HepG2 (cell line): ENCODE measurements around the gene GPR152. TPM values are rescaled to one million over a fixed set of nuclear protein-coding genes. Genes with fewer than 3 reads are reported as not detected.
A peak's percentile ranks its signal among the peaks of the same experiment; 100 is the strongest.

ENCODE experiments used
- ATAC-seq: fragments of 200-7000 bp; cut with Tn5 transposase; 3 replicates; pipeline ENCODE4 v1.9.1; 2020; ENCODE audit warnings: mild to moderate bottlenecking, moderate library complexity
- BruUV-seq: library from RNA; stranded (reverse); fragments of 400-500 nt; replicated peaks from 2 replicates; lab custom pipeline; 2021; lab: Mats Ljungman, UMichigan
- CTCF ChIA-PET: fragments of 300-600 bp; formaldehyde crosslinking; extraction: SDS; loops from one replicate; lab custom pipeline; 2021; ENCODE audit warnings: low total read pairs, inconsistent platforms, low intra/inter-chr PET ratio; lab: Yijun Ruan, JAX
- POLR2A ChIA-PET: fragments of 350-600 bp; sonication (Branson Sonifier 250); formaldehyde crosslinking; loops from one replicate; lab custom pipeline; 2020; ENCODE audit warnings: antibody characterized with exemption, inconsistent platforms; lab: Yijun Ruan, JAX
- DNase-seq: peaks from one replicate; pipeline ENCODE4 v3.0.0-alpha.2; 2015; ENCODE audit warnings: low spot score
- FAIRE-seq: peaks from 3 replicates; lab custom pipeline; 2011; peaks lifted over from hg19 to GRCh38; lab: Jason Lieb, UNC
- H2AFZ ChIP-seq: one replicate; pipeline ENCODE4 v1.6.1; 2011; ENCODE audit warnings: low read length, inconsistent platforms
- H3K27ac ChIP-seq: fragments of 300-600 bp; 3 replicates; pipeline ENCODE4 v1.8.0; 2011; ENCODE audit warnings: mixed run types, mild to moderate bottlenecking, mixed read lengths, low read length, inconsistent platforms; ENCODE audit not compliant: insufficient read depth; ENCODE audit errors: extremely low read length
- H3K27me3 ChIP-seq, 2 experiments: fragments of 200-600 bp in 1 of 2; 2 replicates in 1 of 2; 3 replicates in 1 of 2; pipeline versions ENCODE4 v1.6.0 to v1.8.0; 2011; ENCODE audit warnings: low read length in 2 of 2, mild to moderate bottlenecking in 2 of 2, moderate library complexity in 2 of 2, inconsistent platforms in 1 of 2; ENCODE audit not compliant: insufficient read depth in 2 of 2, control insufficient read depth in 1 of 2
- H3K36me3 ChIP-seq, 2 experiments: fragments of 200-600 bp in 1 of 2; replicated peaks in 1 of 2; 2 replicates in 1 of 2; 3 replicates in 1 of 2; pipeline versions ENCODE4 v1.5.1 to v1.8.0; 2011; ENCODE audit warnings: low read length in 2 of 2, inconsistent platforms in 1 of 2; ENCODE audit not compliant: insufficient read depth in 2 of 2, control insufficient read depth in 1 of 2
- H3K4me1 ChIP-seq: 2 replicates; pipeline ENCODE4 v1.5.1; 2012; ENCODE audit warnings: low read length, inconsistent platforms; ENCODE audit not compliant: insufficient read depth
- H3K4me2 ChIP-seq: 2 replicates; pipeline ENCODE4 v1.6.0; 2011; ENCODE audit warnings: low read depth, low read length, inconsistent platforms
- H3K4me3 ChIP-seq, 3 experiments: fragments of 200-600 bp in 1 of 3; sonication (generic), shearing (Covaris generic) in 1 of 3; replicated peaks in 1 of 3; 2 replicates each; pipeline ENCODE4 v1.5.1; 2011 to 2016; ENCODE audit warnings: low read length in 3 of 3, inconsistent platforms in 2 of 3, low read depth in 2 of 3, mild to moderate bottlenecking in 2 of 3, control low read depth in 1 of 3, mixed read lengths in 1 of 3; ENCODE audit not compliant: insufficient read depth in 1 of 3
- H3K79me2 ChIP-seq: one replicate; pipeline ENCODE4 v1.6.1; 2011; ENCODE audit warnings: low read length, inconsistent platforms; ENCODE audit not compliant: insufficient read depth
- H3K9ac ChIP-seq: 2 replicates; pipeline ENCODE4 v1.6.0; 2011; ENCODE audit warnings: mild to moderate bottlenecking, low read depth, low read length, inconsistent platforms; ENCODE audit not compliant: insufficient read depth
- H3K9me3 ChIP-seq: 2 replicates; pipeline ENCODE4 v1.5.1; 2012; ENCODE audit warnings: mild to moderate bottlenecking, low read length
- H4K20me1 ChIP-seq: 2 replicates; pipeline ENCODE4 v1.6.0; 2011; ENCODE audit warnings: inconsistent platforms, mild to moderate bottlenecking, low read length, moderate library complexity; ENCODE audit not compliant: insufficient read depth
- AGO1 ChIP-seq: fragments of 200-400 bp; formaldehyde crosslinking; IDR thresholded peaks from 2 replicates; pipeline ENCODE4 v1.6.1; 2017; ENCODE audit warnings: mild to moderate bottlenecking, low read depth, low read length, moderate library complexity; ENCODE audit not compliant: poor library complexity, severe bottlenecking
- AGO2 ChIP-seq: fragments of 200-400 bp; formaldehyde crosslinking; optimal IDR thresholded peaks from 2 replicates; pipeline ENCODE3; 2017; ENCODE audit warnings: mild to moderate bottlenecking, low read depth, low read length, moderate library complexity
- NCOA1 ChIP-seq: sonication (generic); formaldehyde crosslinking; IDR thresholded peaks from 2 replicates; pipeline ENCODE4 v1.9.0; 2021; ENCODE audit warnings: missing genetic modification reagents
- NFATC3 ChIP-seq: sonication (generic); formaldehyde crosslinking; IDR thresholded peaks from 2 replicates; pipeline ENCODE4 v1.5.1; 2020; ENCODE audit warnings: mild to moderate bottlenecking, missing genetic modification reagents
- RBFOX2 ChIP-seq: fragments of 200-400 bp; formaldehyde crosslinking; IDR thresholded peaks from 2 replicates; pipeline ENCODE4 v1.6.1; 2017; ENCODE audit warnings: low read depth, mild to moderate bottlenecking, low read length
- TBL1XR1 ChIP-seq: fragments of 150-350 bp; IDR thresholded peaks from 2 replicates; pipeline ENCODE4 v1.6.1; 2014; ENCODE audit warnings: borderline replicate concordance, low read length; ENCODE audit not compliant: partially characterized antibody
- ZNF768 ChIP-seq: sonication (generic); formaldehyde crosslinking; IDR thresholded peaks from 2 replicates; pipeline ENCODE4 v1.4.0; 2020; ENCODE audit warnings: missing genetic modification reagents
- WGBS: methylation state at CpG from one replicate; pipeline ENCODE4 v1.1.6; 2017; ENCODE audit warnings: low lambda C conversion rate; 5-methylcytosine and 5-hydroxymethylcytosine counted together
- in situ Hi-C: cut with HindIII; loops from 2 replicates; pipeline ENCODE4 v1.10.0; 2017; ENCODE audit warnings: low pct_unique_long_range_greater_than_20kb; ENCODE audit not compliant: extremely low pct_ligation_motif_present
- intact Hi-C: fragments of 100-400 bp; cut with micrococcal nuclease; formaldehyde crosslinking; loops from one replicate; pipeline ENCODE4 v1.10.0; 2022; ENCODE audit not compliant: unreplicated experiment
- polyA plus RNA-seq, 8 experiments: library from polyadenylated mRNA; depleted of rRNA in 3 of 8; stranded (reverse) in 7 of 8; unstranded in 1 of 8; fragments of >200 nt; fragmentation: Illumina TruSeq in 4 of 8; extraction: Trizol in 4 of 8; gene quantifications; 2 replicates each; pipeline versions ENCODE4 v1.2.1 to v1.2.3, GENCODE V29; 2011 to 2016; ENCODE audit warnings: low read depth in 4 of 8, missing spikeins in 1 of 8, mixed read lengths in 1 of 8; ENCODE audit not compliant: insufficient read depth in 1 of 8
- total RNA-seq, 5 experiments: library from RNA; depleted of rRNA; stranded (reverse); fragments of >200 nt; fragmentation: Illumina TruSeq; extraction: Trizol; gene quantifications; 2 replicates each; pipeline ENCODE4 v1.2.3, GENCODE V29; 2016; ENCODE audit warnings: low read depth in 1 of 5
- TF ChIP-seq, protein P1 (sequence below): sonication (generic); formaldehyde crosslinking; IDR thresholded peaks from 2 replicates; pipeline ENCODE4 v1.4.0; 2020; ENCODE audit warnings: missing genetic modification reagents, borderline replicate concordance
- TF ChIP-seq, protein P2 (sequence below): sonication (generic); formaldehyde crosslinking; IDR thresholded peaks from 2 replicates; pipeline ENCODE4 v1.4.0; 2020; ENCODE audit warnings: missing genetic modification reagents

GPR152 gene
- total and polyA plus RNA-seq, 2 of the 13 experiments (the other 11 are each of a cell fraction or from before 2014, with no cell fraction given): not detected

DNA sequence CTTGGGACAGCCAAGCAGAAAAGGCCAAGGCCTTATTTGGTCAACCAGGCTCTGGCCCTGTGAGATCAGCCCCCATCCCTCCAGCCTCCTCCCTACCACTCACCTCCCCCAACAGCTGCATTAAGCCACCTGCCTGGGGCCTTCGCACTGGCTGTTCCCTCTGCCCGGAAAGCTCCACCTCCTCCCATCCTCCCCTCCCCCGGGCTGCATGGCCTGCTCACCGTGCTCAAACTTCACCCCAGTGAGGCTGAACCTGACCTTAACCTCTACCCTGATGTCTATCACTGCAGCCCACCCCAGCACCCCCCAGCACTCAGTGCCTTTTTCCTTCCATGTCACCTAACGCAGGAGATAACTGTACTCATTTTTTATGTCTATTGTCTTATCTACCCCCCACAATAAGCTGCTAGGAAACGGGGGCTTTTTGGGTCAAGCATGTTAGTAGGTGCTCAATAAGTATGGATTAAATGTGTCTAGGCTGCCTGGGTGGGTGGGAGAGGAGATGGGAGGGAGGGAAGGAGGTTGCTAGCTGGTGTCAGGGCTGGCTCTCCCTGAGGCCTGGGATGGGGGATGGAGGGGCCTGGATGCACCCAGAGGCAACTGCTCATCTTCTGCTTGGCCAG is 16.0 kb downstream of the GPR152 start:
- Histone ChIP-seq H3K4me2 (no peak overlapping the region), H3K79me2 (no peaks in the 10 kb centered on the region), H3K9ac (no peak overlapping the region), H2AFZ (no peak overlapping the region), H3K36me3 (peaks cover 18 to 28% of the 10 kb centered on the region in 2 experiments; a peak in 4 of 5 replicates), H3K4me1 (no peaks in the 10 kb centered on the region), H3K9me3 (no peaks in the 10 kb centered on the region), H3K27me3 (no peaks in the 10 kb centered on the region), H4K20me1 (no peaks in the 10 kb centered on the region), H3K27ac (no peak overlapping the region), H3K4me3 (no peak overlapping the region)
- in situ Hi-C loops (no loop called here), intact Hi-C loops (no loop called here)
- ATAC-seq (no peak), FAIRE-seq (no peak), DNase-seq (no peak)
- POLR2A ChIA-PET: interaction anchor here (1.4 to 1.6 kb wide), 2 partner anchors 8 to 32 kb away, joined by 3 to 4 read pairs; partner anchors contain the start of gene RPS6KB2
- BruUV-seq: no TSS peak
- 72% methylated on average over 6 of the region's 6 CpGs for WGBS
- CTCF ChIA-PET: no interaction called here
- TF ChIP-seq NCOA1 (CRISPR knock-in tag): no peak
- TF ChIP-seq, protein P1, sequence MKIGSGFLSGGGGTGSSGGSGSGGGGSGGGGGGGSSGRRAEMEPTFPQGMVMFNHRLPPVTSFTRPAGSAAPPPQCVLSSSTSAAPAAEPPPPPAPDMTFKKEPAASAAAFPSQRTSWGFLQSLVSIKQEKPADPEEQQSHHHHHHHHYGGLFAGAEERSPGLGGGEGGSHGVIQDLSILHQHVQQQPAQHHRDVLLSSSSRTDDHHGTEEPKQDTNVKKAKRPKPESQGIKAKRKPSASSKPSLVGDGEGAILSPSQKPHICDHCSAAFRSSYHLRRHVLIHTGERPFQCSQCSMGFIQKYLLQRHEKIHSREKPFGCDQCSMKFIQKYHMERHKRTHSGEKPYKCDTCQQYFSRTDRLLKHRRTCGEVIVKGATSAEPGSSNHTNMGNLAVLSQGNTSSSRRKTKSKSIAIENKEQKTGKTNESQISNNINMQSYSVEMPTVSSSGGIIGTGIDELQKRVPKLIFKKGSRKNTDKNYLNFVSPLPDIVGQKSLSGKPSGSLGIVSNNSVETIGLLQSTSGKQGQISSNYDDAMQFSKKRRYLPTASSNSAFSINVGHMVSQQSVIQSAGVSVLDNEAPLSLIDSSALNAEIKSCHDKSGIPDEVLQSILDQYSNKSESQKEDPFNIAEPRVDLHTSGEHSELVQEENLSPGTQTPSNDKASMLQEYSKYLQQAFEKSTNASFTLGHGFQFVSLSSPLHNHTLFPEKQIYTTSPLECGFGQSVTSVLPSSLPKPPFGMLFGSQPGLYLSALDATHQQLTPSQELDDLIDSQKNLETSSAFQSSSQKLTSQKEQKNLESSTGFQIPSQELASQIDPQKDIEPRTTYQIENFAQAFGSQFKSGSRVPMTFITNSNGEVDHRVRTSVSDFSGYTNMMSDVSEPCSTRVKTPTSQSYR (CRISPR knock-in tag): peak; percentile 37; the same call in 1 of the 2 replicates

DNA sequence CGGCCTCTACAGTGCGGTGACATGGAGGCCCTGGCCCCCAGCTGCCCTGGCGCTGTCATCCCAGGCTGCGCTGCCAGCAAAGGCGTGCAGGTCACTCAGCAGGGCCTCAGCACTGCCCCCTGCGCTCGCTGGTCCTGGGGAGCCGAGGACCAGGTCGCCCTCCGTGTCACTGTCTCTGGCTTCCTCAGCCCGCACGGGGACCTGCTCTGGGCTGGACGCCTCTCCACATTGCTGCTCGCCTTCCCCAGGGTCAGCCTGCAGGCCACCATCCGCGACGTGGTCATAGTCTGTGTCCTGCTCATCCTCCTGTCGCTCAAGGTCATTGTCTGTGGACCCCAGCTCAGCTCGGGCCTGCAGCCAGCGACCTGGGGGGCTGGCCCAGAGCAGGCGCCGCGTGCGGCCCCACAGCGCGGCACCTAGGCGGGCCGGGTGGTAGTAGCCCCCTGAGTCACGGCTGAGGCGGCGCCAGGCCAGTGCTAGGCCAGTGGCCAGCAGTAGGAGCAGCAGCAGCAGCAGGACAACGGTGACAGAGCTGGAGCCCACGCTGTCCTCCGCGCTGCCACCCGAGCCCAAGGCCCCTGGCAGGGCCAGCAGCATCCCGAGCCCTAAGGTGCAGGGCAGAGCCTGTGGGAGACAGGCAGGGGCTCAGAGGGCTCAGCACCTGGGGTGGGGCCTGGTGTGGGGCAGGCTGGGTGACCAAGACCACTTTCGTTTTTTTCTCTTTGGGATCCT is 16.6 kb downstream of the GPR152 start:
- in situ Hi-C loops: no loop called here
- no peaks in the 10 kb centered on the region for H3K27me3 ChIP-seq
- no TSS peak for BruUV-seq
- peak; percentile 88 for TF ChIP-seq AGO2
- peak; percentile 71 for TF ChIP-seq RBFOX2
- 0 out of 2 replicates have a peak, but pooled peaks have one; percentile 25 for TF ChIP-seq ZNF768 (CRISPR knock-in tag)
- no peak for TF ChIP-seq NFATC3 (CRISPR knock-in tag)
- TF ChIP-seq, protein P2, sequence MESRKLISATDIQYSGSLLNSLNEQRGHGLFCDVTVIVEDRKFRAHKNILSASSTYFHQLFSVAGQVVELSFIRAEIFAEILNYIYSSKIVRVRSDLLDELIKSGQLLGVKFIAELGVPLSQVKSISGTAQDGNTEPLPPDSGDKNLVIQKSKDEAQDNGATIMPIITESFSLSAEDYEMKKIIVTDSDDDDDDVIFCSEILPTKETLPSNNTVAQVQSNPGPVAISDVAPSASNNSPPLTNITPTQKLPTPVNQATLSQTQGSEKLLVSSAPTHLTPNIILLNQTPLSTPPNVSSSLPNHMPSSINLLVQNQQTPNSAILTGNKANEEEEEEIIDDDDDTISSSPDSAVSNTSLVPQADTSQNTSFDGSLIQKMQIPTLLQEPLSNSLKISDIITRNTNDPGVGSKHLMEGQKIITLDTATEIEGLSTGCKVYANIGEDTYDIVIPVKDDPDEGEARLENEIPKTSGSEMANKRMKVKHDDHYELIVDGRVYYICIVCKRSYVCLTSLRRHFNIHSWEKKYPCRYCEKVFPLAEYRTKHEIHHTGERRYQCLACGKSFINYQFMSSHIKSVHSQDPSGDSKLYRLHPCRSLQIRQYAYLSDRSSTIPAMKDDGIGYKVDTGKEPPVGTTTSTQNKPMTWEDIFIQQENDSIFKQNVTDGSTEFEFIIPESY: 0 out of 2 replicates have a peak, but pooled peaks have one; percentile 11
- peak; percentile 36 for TF ChIP-seq AGO1
- no peak for TF ChIP-seq TBL1XR1
- TF ChIP-seq, all 625 proteins: peak for 5
- intact Hi-C loops: no loop called here
- Histone ChIP-seq H3K4me2 (no peak overlapping the region), H3K27ac (no peak overlapping the region), H3K9ac (no peak overlapping the region), H3K4me1 (no peaks in the 10 kb centered on the region), H2AFZ (no peak overlapping the region), H3K4me3 (no peak overlapping the region), H3K79me2 (no peaks in the 10 kb centered on the region), H4K20me1 (no peaks in the 10 kb centered on the region), H3K36me3 (peaks cover 15 to 28% of the 10 kb centered on the region in 2 experiments; a peak in 4 of 5 replicates), H3K9me3 (no peaks in the 10 kb centered on the region)
- ChIA-PET POLR2A (no interaction called here), CTCF (no interaction called here)
- DNase-seq: no peak
- no peak for FAIRE-seq
- ATAC-seq: no peak
- 89% methylated on average over 2 of the region's 38 CpGs for WGBS
